ENCODE measurements around the gene EMC1. TPM values are rescaled to one million over a fixed set of nuclear protein-coding genes. Genes with fewer than 3 reads are reported as not detected.
A peak's percentile ranks its signal among the peaks of the same experiment; 100 is the strongest.

The EMC1 gene
- total RNA-seq, 1 donor from 2014 or later: 52.2 TPM

- H3K27me3 Mint-ChIP-seq (ENCODE audit: unreplicated experiment): no peaks in the 10 kb centered on the region
- TF ChIP-seq, protein P1, sequence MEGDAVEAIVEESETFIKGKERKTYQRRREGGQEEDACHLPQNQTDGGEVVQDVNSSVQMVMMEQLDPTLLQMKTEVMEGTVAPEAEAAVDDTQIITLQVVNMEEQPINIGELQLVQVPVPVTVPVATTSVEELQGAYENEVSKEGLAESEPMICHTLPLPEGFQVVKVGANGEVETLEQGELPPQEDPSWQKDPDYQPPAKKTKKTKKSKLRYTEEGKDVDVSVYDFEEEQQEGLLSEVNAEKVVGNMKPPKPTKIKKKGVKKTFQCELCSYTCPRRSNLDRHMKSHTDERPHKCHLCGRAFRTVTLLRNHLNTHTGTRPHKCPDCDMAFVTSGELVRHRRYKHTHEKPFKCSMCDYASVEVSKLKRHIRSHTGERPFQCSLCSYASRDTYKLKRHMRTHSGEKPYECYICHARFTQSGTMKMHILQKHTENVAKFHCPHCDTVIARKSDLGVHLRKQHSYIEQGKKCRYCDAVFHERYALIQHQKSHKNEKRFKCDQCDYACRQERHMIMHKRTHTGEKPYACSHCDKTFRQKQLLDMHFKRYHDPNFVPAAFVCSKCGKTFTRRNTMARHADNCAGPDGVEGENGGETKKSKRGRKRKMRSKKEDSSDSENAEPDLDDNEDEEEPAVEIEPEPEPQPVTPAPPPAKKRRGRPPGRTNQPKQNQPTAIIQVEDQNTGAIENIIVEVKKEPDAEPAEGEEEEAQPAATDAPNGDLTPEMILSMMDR (IDR thresholded peaks at IDR 0.05): no peak
- no peak overlapping the region for H3K4me3 Mint-ChIP-seq (ENCODE audit: unreplicated experiment)
- H3K4me1 Mint-ChIP-seq (ENCODE audit: unreplicated experiment): peaks cover 30% of the 10 kb centered on the region
- H3K36me3 Mint-ChIP-seq (ENCODE audit: unreplicated experiment): peaks cover 21% of the 10 kb centered on the region
- no peak for DNase-seq (ENCODE audit: extremely low spot score, unreplicated experiment)
- H3K27ac Mint-ChIP-seq (ENCODE audit: unreplicated experiment): no peak overlapping the region
- no peaks in the 10 kb centered on the region for H3K9me3 Mint-ChIP-seq (ENCODE audit: unreplicated experiment)
These were observed 37.7 kb downstream of the EMC1 start for GRCh38 chr1:19213580-19213979.

GRCh38 chr1:19212167-19212566, 39.2 kb downstream of the EMC1 start:
- Mint-ChIP-seq H3K27ac (ENCODE audit: unreplicated experiment) (no peak overlapping the region), H3K36me3 (ENCODE audit: unreplicated experiment) (peaks cover 11% of the 10 kb centered on the region), H3K4me1 (ENCODE audit: unreplicated experiment) (peaks cover 42% of the 10 kb centered on the region), H3K9me3 (ENCODE audit: unreplicated experiment) (no peaks in the 10 kb centered on the region), H3K4me3 (ENCODE audit: unreplicated experiment) (peak overlapping the region; percentile 4), H3K27me3 (ENCODE audit: unreplicated experiment) (no peaks in the 10 kb centered on the region)
- DNase-seq (ENCODE audit: extremely low spot score, unreplicated experiment): no peak
- TF ChIP-seq, protein P1 (IDR thresholded peaks at IDR 0.05): no peak

DNA sequence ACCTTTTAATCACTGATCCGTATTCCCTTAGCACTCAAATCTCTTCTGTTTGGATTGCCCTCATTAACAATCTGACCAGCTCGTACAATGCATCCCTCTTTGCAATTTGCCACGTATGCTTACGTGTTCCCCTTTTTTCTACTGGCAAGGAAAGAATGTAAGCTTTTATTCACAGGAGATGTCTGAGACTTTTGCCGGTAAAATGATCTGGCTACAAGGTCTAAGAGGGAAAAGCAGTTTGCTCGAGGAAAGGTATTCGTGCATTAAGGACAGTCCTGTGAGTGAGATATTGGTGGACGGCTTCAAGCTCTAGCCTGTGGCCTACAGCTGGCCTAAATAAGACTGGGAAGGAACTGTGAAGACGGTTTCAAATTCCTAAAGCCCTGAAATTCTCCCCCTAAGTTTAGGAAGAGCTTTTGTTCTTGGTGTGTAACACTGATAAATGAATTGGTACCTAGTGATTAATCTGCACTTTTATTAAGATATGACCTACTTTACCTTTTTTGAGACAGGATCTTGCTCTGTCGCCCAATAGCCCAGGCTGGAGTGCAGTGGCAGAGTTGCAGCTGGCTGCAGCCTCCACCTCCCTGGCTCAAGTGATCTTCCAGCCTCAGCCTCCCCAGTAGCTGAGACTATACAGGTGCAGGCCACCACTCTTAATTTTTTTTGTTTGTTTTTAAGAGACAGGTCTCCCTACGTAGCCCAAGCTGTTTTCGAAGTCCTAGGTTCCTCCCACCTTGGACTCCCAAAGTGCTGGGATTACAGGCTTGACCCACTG, 40.4 kb downstream of the EMC1 start:
- H3K4me3 Mint-ChIP-seq (ENCODE audit: unreplicated experiment): peak overlapping the region; percentile 98
- TF ChIP-seq, protein P1 (IDR thresholded peaks at IDR 0.05): no peak
- H3K36me3 Mint-ChIP-seq (ENCODE audit: unreplicated experiment): peaks cover 7% of the 10 kb centered on the region
- peak overlapping the region; percentile 100 for H3K27ac Mint-ChIP-seq (ENCODE audit: unreplicated experiment)
- H3K4me1 Mint-ChIP-seq (ENCODE audit: unreplicated experiment): peaks cover 48% of the 10 kb centered on the region
- no peaks in the 10 kb centered on the region for H3K9me3 Mint-ChIP-seq (ENCODE audit: unreplicated experiment)
- H3K27me3 Mint-ChIP-seq (ENCODE audit: unreplicated experiment): no peaks in the 10 kb centered on the region
- DNase-seq (ENCODE audit: extremely low spot score, unreplicated experiment): no peak

GRCh38 chr1:19209990-19210771, 41.1 kb downstream of the EMC1 start, which contains the start of gene UBR4:
TSS of gene UBR4 (minus strand) at chr1:19210266. CDS start at chr1:19210248, 18 bp downstream.
- peak within 1 kb of the TSS; percentile 100 for H3K27ac Mint-ChIP-seq (ENCODE audit: unreplicated experiment)
- TF ChIP-seq, protein P1 (IDR thresholded peaks at IDR 0.05): no peak
- H3K36me3 Mint-ChIP-seq (ENCODE audit: unreplicated experiment): peaks cover 5% of the 10 kb centered on the region
- H3K9me3 Mint-ChIP-seq (ENCODE audit: unreplicated experiment): no peaks in the 10 kb centered on the region
- no peaks in the 10 kb centered on the region for H3K27me3 Mint-ChIP-seq (ENCODE audit: unreplicated experiment)
- H3K4me1 Mint-ChIP-seq (ENCODE audit: unreplicated experiment): peaks cover 51% of the 10 kb centered on the region
- peak within 1 kb of the TSS; percentile 98 for H3K4me3 Mint-ChIP-seq (ENCODE audit: unreplicated experiment)
- peak; percentile 98 for DNase-seq (ENCODE audit: extremely low spot score, unreplicated experiment)

All from osteocyte (in vitro differentiated cells).